HCT116 (cell line): ENCODE results near the gene FOXS1. TPM values are rescaled to one million over a fixed set of nuclear protein-coding genes. Genes with fewer than 3 reads are reported as not detected.

Experiments
- ATAC-seq: fragments of 200-7000 bp; cut with Tn5 transposase; 2 replicates; pipeline ENCODE4 v1.9.1; 2020; ENCODE audit warnings: mild to moderate bottlenecking, moderate library complexity
- BruUV-seq: library from RNA; stranded (reverse); fragments of 400-500 nt; replicated peaks from 2 replicates; lab custom pipeline; 2021; lab: Mats Ljungman, UMichigan
- CTCF ChIA-PET: fragments of 300-600 bp; sonication (Branson Sonifier 250); formaldehyde crosslinking; loops from one replicate; lab custom pipeline; 2021; ENCODE audit warnings: antibody characterized with exemption; lab: Charles Lee
- POLR2A ChIA-PET: fragments of 300-600, 350-600 bp; sonication (Branson Sonifier 250); formaldehyde crosslinking; loops from one replicate; lab custom pipeline; 2021; ENCODE audit warnings: antibody characterized with exemption; lab: Charles Lee
- RAD21 ChIA-PET, 2 experiments: fragments of 300-600 bp; sonication (Branson Sonifier 250); formaldehyde crosslinking; loops; one replicate each; lab custom pipeline; 2023; ENCODE audit warnings: low total read pairs in 2 of 2; ENCODE audit not compliant: uncharacterized antibody in 2 of 2, unreplicated experiment in 2 of 2, low non-redundant PET in 1 of 2; lab: Charles Lee
- DNase-seq: peaks from one replicate; pipeline ENCODE4 v3.0.0-alpha.2; 2010; ENCODE audit warnings: low read depth, low spot score
- H2AFZ ChIP-seq: fragments of 200-600 bp; shearing (Covaris generic), sonication (generic); 2 replicates; pipeline ENCODE4 v1.6.1; 2017; ENCODE audit warnings: low read depth, mixed run types, mixed read lengths, antibody characterized with exemption, low read length; ENCODE audit not compliant: poor library complexity, severe bottlenecking
- H3K27ac ChIP-seq: 2 replicates; pipeline ENCODE4 v1.5.1; 2012; ENCODE audit warnings: low read depth, low read length
- H3K27me3 ChIP-seq: fragments of 200-600 bp; sonication (generic); 2 replicates; pipeline ENCODE4 v1.6.1; 2016; ENCODE audit warnings: mixed run types, low read length, mixed read lengths; ENCODE audit not compliant: insufficient read depth
- H3K36me3 ChIP-seq, 2 experiments: fragments of 200-500 bp in 1 of 2; fragments of 200-600 bp in 1 of 2; sonication (Bioruptor generic) in 1 of 2; sonication (generic) in 1 of 2; 2 replicates each; pipeline versions ENCODE4 v1.5.1 to v1.6.1; 2014 to 2016; ENCODE audit warnings: low read length in 2 of 2, inconsistent platforms in 1 of 2, mixed read lengths in 1 of 2, mixed run types in 1 of 2; ENCODE audit not compliant: insufficient read depth in 2 of 2, control insufficient read depth in 1 of 2
- H3K4me1 ChIP-seq, 2 experiments: fragments of 200-600 bp in 1 of 2; sonication (generic) in 1 of 2; 2 replicates each; pipeline versions ENCODE4 v1.5.1 to v1.6.1; 2012 to 2017; ENCODE audit warnings: low read length in 2 of 2, inconsistent platforms in 1 of 2, mild to moderate bottlenecking in 1 of 2, mixed read lengths in 1 of 2, mixed run types in 1 of 2, moderate library complexity in 1 of 2; ENCODE audit not compliant: insufficient read depth in 2 of 2, control insufficient read depth in 1 of 2
- H3K4me2 ChIP-seq: fragments of 200-600 bp; sonication (generic); 2 replicates; pipeline ENCODE4 v1.6.1; 2017; ENCODE audit warnings: mixed run types, low read length, mixed read lengths
- H3K4me3 ChIP-seq, 2 experiments: fragments of 200-600 bp in 1 of 2; sonication (generic) in 1 of 2; replicated peaks in 1 of 2; 2 replicates each; pipeline ENCODE4 v1.5.1; 2011 to 2016; ENCODE audit warnings: low read length in 2 of 2, control low read depth in 1 of 2, low read depth in 1 of 2, mild to moderate bottlenecking in 1 of 2, mixed read lengths in 1 of 2, mixed run types in 1 of 2
- H3K79me2 ChIP-seq: fragments of 200-600 bp; sonication (generic); 2 replicates; pipeline ENCODE4 v1.6.1; 2017; ENCODE audit warnings: mild to moderate bottlenecking, mixed run types, low read length, moderate library complexity, mixed read lengths; ENCODE audit not compliant: insufficient read depth
- H3K9ac ChIP-seq: fragments of 200-600 bp; sonication (generic); 2 replicates; pipeline ENCODE4 v1.6.1; 2016; ENCODE audit warnings: low read length, mixed read lengths
- H3K9me2 ChIP-seq: fragments of 200-600 bp; sonication (generic), shearing (Covaris generic); 2 replicates; pipeline ENCODE4 v1.6.1; 2017; ENCODE audit warnings: mixed run types, mild to moderate bottlenecking, moderate library complexity; ENCODE audit not compliant: insufficient read depth
- H3K9me3 ChIP-seq, 2 experiments: fragments of 200-500 bp in 1 of 2; fragments of 200-600 bp in 1 of 2; sonication (Bioruptor generic) in 1 of 2; sonication (generic) in 1 of 2; 2 replicates each; pipeline ENCODE4 v1.6.1; 2014 to 2017; ENCODE audit warnings: low read length in 2 of 2, mixed read lengths in 2 of 2, inconsistent platforms in 1 of 2, low read depth in 1 of 2, mild to moderate bottlenecking in 1 of 2, mixed run types in 1 of 2, moderate library complexity in 1 of 2; ENCODE audit not compliant: control insufficient read depth in 1 of 2, insufficient read depth in 1 of 2
- H4K20me1 ChIP-seq: fragments of 200-600 bp; sonication (generic), shearing (Covaris generic); 2 replicates; pipeline ENCODE4 v1.6.1; 2017; ENCODE audit warnings: mixed run types, mild to moderate bottlenecking, moderate library complexity; ENCODE audit not compliant: insufficient read depth
- CBX3 ChIP-seq: IDR thresholded peaks from 2 replicates; pipeline ENCODE4 v1.6.1; 2012; ENCODE audit warnings: low read depth
- CEBPB ChIP-seq: IDR thresholded peaks from 2 replicates; pipeline ENCODE4 v1.6.1; 2012; ENCODE audit warnings: low read depth
- EZH2 ChIP-seq: fragments of 200-600 bp; sonication (generic); IDR thresholded peaks from 2 replicates; pipeline ENCODE4 v1.6.1; 2017; ENCODE audit warnings: antibody characterized with exemption, mixed run types
- FOSL1 ChIP-seq: IDR thresholded peaks from 2 replicates; pipeline ENCODE4 v1.6.1; 2012; ENCODE audit warnings: low read depth
- SIN3A ChIP-seq: IDR thresholded peaks from 2 replicates; pipeline ENCODE4 v1.6.1; 2012; ENCODE audit warnings: low read depth
- SP1 ChIP-seq: IDR thresholded peaks from 2 replicates; pipeline ENCODE4 v1.6.1; 2012; ENCODE audit warnings: low read depth
- ZBTB33 ChIP-seq: IDR thresholded peaks from 2 replicates; pipeline ENCODE4 v1.6.1; 2011; ENCODE audit warnings: mild to moderate bottlenecking, low read length, moderate library complexity; ENCODE audit not compliant: insufficient replicate concordance; ENCODE audit errors: extremely low read depth
- intact Hi-C: fragments of 100-400 bp; cut with micrococcal nuclease; formaldehyde crosslinking; loops from 2 replicates; pipeline ENCODE4 v1.10.0; 2022
- total RNA-seq: library from RNA; stranded (reverse); gene quantifications from one replicate; pipeline ENCODE4 v1.2.1, GENCODE V29; 2021; ENCODE audit not compliant: unreplicated experiment
- TF ChIP-seq, protein P1 (sequence below): IDR thresholded peaks from 2 replicates; pipeline ENCODE4 v1.6.1; 2012
- TF ChIP-seq, protein P2 (sequence below): IDR thresholded peaks from 2 replicates; pipeline ENCODE4 v1.6.1; 2012; ENCODE audit warnings: low read depth

Gene FOXS1
- total RNA-seq, 1 experiment from 2014 or later = not detected

- no peaks in the 10 kb centered on the region for H3K9me3 ChIP-seq
- DNase-seq (no peak), ATAC-seq (no peak)
- H3K9me2 ChIP-seq = no peaks in the 10 kb centered on the region
- no peak overlapping the region for H3K27ac ChIP-seq
- CTCF ChIA-PET = interaction anchor here (3.5 kb wide), 1 partner anchor 25 kb away, joined by 17 read pairs; no protein-coding TSS in a partner anchor
- peaks cover 0 to 9% of the 10 kb centered on the region in 2 experiments; a peak in 1 of 4 replicates for H3K4me1 ChIP-seq
- H3K4me3 ChIP-seq = no peak overlapping the region
- no peak overlapping the region for H3K9ac ChIP-seq
- no peaks in the 10 kb centered on the region for H3K79me2 ChIP-seq
- intact Hi-C loops = no loop called here
- TF ChIP-seq CEBPB = no peak
- RAD21 ChIA-PET = no interaction called here
- no peaks in the 10 kb centered on the region for H3K36me3 ChIP-seq
- H3K27me3 ChIP-seq = no peaks in the 10 kb centered on the region
- H3K4me2 ChIP-seq = no peak overlapping the region
- H4K20me1 ChIP-seq = no peaks in the 10 kb centered on the region
- no peak overlapping the region for H2AFZ ChIP-seq
- POLR2A ChIA-PET = no interaction called here
- no TSS peak for BruUV-seq
Observed at GRCh38 chr20:31821427-31821826, 24.0 kb downstream of the FOXS1 start.

- Histone ChIP-seq H3K4me1 (peaks cover 0 to 9% of the 10 kb centered on the region in 2 experiments; a peak in 1 of 4 replicates), H3K9ac (no peak overlapping the region), H3K27ac (no peak overlapping the region), H3K27me3 (no peaks in the 10 kb centered on the region), H3K4me2 (no peak overlapping the region), H3K9me2 (no peaks in the 10 kb centered on the region), H3K9me3 (no peaks in the 10 kb centered on the region), H3K79me2 (no peaks in the 10 kb centered on the region), H4K20me1 (no peaks in the 10 kb centered on the region), H3K4me3 (no peak overlapping the region), H3K36me3 (no peaks in the 10 kb centered on the region), H2AFZ (no peak overlapping the region)
- no peak for ATAC-seq
- ChIA-PET POLR2A (no interaction called here), RAD21 (interaction anchor here in 1 of 2 experiments (0.6 kb wide), 1 partner anchor 20 kb away, joined by 4 read pairs; no protein-coding TSS in a partner anchor), CTCF (no interaction called here)
- intact Hi-C loops = no loop called here
- no TSS peak for BruUV-seq
- no peak for DNase-seq
- TF ChIP-seq, protein P1, sequence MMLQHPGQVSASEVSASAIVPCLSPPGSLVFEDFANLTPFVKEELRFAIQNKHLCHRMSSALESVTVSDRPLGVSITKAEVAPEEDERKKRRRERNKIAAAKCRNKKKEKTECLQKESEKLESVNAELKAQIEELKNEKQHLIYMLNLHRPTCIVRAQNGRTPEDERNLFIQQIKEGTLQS = no peak
- no peak for TF ChIP-seq SP1
- TF ChIP-seq ZBTB33 = no peak
- TF ChIP-seq FOSL1 = no peak
- TF ChIP-seq, protein P2, sequence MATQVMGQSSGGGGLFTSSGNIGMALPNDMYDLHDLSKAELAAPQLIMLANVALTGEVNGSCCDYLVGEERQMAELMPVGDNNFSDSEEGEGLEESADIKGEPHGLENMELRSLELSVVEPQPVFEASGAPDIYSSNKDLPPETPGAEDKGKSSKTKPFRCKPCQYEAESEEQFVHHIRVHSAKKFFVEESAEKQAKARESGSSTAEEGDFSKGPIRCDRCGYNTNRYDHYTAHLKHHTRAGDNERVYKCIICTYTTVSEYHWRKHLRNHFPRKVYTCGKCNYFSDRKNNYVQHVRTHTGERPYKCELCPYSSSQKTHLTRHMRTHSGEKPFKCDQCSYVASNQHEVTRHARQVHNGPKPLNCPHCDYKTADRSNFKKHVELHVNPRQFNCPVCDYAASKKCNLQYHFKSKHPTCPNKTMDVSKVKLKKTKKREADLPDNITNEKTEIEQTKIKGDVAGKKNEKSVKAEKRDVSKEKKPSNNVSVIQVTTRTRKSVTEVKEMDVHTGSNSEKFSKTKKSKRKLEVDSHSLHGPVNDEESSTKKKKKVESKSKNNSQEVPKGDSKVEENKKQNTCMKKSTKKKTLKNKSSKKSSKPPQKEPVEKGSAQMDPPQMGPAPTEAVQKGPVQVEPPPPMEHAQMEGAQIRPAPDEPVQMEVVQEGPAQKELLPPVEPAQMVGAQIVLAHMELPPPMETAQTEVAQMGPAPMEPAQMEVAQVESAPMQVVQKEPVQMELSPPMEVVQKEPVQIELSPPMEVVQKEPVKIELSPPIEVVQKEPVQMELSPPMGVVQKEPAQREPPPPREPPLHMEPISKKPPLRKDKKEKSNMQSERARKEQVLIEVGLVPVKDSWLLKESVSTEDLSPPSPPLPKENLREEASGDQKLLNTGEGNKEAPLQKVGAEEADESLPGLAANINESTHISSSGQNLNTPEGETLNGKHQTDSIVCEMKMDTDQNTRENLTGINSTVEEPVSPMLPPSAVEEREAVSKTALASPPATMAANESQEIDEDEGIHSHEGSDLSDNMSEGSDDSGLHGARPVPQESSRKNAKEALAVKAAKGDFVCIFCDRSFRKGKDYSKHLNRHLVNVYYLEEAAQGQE = no peak
- no peak for TF ChIP-seq SIN3A
- no peak for TF ChIP-seq EZH2
- no peak for TF ChIP-seq CBX3
Observed at GRCh38 chr20:31820228-31820627, 25.2 kb downstream of the FOXS1 start.
